CD4-positive, alpha-beta T cell (primary cell): Measurements from ENCODE around the gene C3orf52. TPM values are rescaled to one million over a fixed set of nuclear protein-coding genes. Genes with fewer than 3 reads are reported as not detected.

Experiments used
- ATAC-seq: fragments of 200-7000 bp; cut with Tn5 transposase; one replicate; pipeline ENCODE4 v1.10.0; 2022; ENCODE audit warnings: mild to moderate bottlenecking; ENCODE audit not compliant: poor library complexity
- CTCF ChIA-PET: fragments of 350-600 bp; sonication (Branson Sonifier 250); formaldehyde crosslinking; loops from one replicate; lab custom pipeline; 2021; ENCODE audit warnings: antibody characterized with exemption, inconsistent platforms; lab: Charles Lee
- POLR2A ChIA-PET: fragments of 350-600 bp; sonication (Branson Sonifier 250); formaldehyde crosslinking; loops from one replicate; lab custom pipeline; 2021; ENCODE audit warnings: antibody characterized with exemption, inconsistent platforms; lab: Charles Lee
- DNase-seq, 14 experiments: peaks; one replicate each; pipeline ENCODE4 v3.0.0-alpha.2; 2013 to 2020; ENCODE audit warnings: mixed read lengths in 2 of 14
- H3K27ac ChIP-seq, 2 donors: one replicate each; pipeline versions ENCODE4 v1.5.1 to v1.7.0; 2013; ENCODE audit warnings: low read length in 2 of 2, low read depth in 1 of 2, mild to moderate bottlenecking in 1 of 2
- H3K27me3 ChIP-seq, 2 experiments: 1 replicate in 1 of 2; 2 replicates in 1 of 2; pipeline versions ENCODE4 v1.6.1 to v1.7.0; 2013; ENCODE audit warnings: low read length in 2 of 2, control low read depth in 1 of 2, mild to moderate bottlenecking in 1 of 2, moderate library complexity in 1 of 2; ENCODE audit not compliant: insufficient read depth in 2 of 2, control insufficient read depth in 1 of 2
- H3K36me3 ChIP-seq: one replicate; pipeline ENCODE4 v1.6.1; 2013; ENCODE audit warnings: low read length, control low read depth; ENCODE audit not compliant: insufficient read depth
- H3K4me1 ChIP-seq: one replicate; pipeline ENCODE4 v1.6.1; 2013; ENCODE audit warnings: low read length, control low read depth; ENCODE audit not compliant: insufficient read depth
- H3K4me3 ChIP-seq: one replicate; pipeline ENCODE4 v1.5.1; 2013; ENCODE audit warnings: mild to moderate bottlenecking, low read length, moderate library complexity
- H3K9me3 ChIP-seq, 2 experiments: 1 replicate in 1 of 2; 2 replicates in 1 of 2; pipeline versions ENCODE4 v1.6.1 to v1.7.0; 2013; ENCODE audit warnings: low read length in 2 of 2, mild to moderate bottlenecking in 2 of 2, control low read depth in 1 of 2, moderate library complexity in 1 of 2; ENCODE audit not compliant: control insufficient read depth in 1 of 2, insufficient read depth in 1 of 2
- H3K27ac Mint-ChIP-seq: one replicate; pipeline ENCODE4 v1.8.0; 2020; ENCODE audit warnings: mixed read lengths
- H3K27me3 Mint-ChIP-seq: one replicate; pipeline ENCODE4 v1.8.0; 2021; ENCODE audit warnings: mixed read lengths
- H3K36me3 Mint-ChIP-seq: one replicate; pipeline ENCODE4 v1.8.0; 2021; ENCODE audit warnings: low read depth, mixed read lengths
- H3K4me1 Mint-ChIP-seq: one replicate; pipeline ENCODE4 v1.8.0; 2021; ENCODE audit warnings: low read depth, mixed read lengths
- H3K4me3 Mint-ChIP-seq: one replicate; pipeline ENCODE4 v1.8.0; 2020; ENCODE audit warnings: mild to moderate bottlenecking, mixed read lengths
- H3K9me3 Mint-ChIP-seq: one replicate; pipeline ENCODE4 v1.8.0; 2020; ENCODE audit warnings: mixed read lengths
- intact Hi-C, 2 experiments: fragments of 100-400 bp; cut with DNase I in 1 of 2; cut with micrococcal nuclease in 1 of 2; formaldehyde crosslinking; loops; one replicate each; pipeline versions ENCODE4 v1.15.1 to v1.9.0; 2023 to 2025; cut with DNase I, micrococcal nuclease
- total RNA-seq, 174 experiments: library from RNA in 2 of 174; stranded (reverse) in 2 of 174; gene quantifications; one replicate each; pipeline ENCODE4 v1.2.3 and lab custom pipeline; 2021 to 2026
- TF ChIP-seq, protein P1 (sequence below): fragments of 200-600 bp; IDR thresholded peaks from one replicate; pipeline ENCODE4 v1.8.0; 2022; ENCODE audit warnings: antibody characterized with exemption, mild to moderate bottlenecking

The C3orf52 gene
- total RNA-seq, 2 experiments from 2014 or later: 1.6 to 2.7 TPM

DNA sequence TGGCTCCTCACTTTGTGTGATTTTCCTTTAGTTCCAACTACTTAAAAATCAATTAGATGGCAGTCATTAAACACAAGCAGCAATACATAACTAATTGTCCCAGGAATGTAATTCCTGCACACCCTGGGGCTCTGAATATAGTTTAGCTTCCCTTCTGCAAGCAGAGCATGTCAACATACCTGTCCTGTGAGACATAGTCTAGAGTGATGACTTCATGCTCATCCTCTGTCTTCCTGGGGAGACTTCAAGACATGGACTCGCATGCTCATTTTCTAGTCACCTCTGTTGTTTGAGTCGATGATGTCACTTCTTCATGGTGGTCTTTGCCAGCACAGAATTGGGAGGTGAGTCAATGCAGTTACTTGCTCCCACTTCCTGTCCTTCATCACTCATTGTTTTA lies 15.7 kb downstream of the C3orf52 start:
- ChIA-PET POLR2A (no interaction called here), CTCF (no interaction called here)
- no peaks in the 10 kb centered on the region for H3K4me1 Mint-ChIP-seq
- Histone ChIP-seq H3K27ac (no peak overlapping the region), H3K27me3 (no peaks in the 10 kb centered on the region), H3K4me3 (no peak overlapping the region), H3K9me3 (no peaks in the 10 kb centered on the region), H3K36me3 (no peaks in the 10 kb centered on the region), H3K4me1 (no peaks in the 10 kb centered on the region)
- no peak for ATAC-seq
- H3K9me3 Mint-ChIP-seq: no peaks in the 10 kb centered on the region
- TF ChIP-seq, protein P1, sequence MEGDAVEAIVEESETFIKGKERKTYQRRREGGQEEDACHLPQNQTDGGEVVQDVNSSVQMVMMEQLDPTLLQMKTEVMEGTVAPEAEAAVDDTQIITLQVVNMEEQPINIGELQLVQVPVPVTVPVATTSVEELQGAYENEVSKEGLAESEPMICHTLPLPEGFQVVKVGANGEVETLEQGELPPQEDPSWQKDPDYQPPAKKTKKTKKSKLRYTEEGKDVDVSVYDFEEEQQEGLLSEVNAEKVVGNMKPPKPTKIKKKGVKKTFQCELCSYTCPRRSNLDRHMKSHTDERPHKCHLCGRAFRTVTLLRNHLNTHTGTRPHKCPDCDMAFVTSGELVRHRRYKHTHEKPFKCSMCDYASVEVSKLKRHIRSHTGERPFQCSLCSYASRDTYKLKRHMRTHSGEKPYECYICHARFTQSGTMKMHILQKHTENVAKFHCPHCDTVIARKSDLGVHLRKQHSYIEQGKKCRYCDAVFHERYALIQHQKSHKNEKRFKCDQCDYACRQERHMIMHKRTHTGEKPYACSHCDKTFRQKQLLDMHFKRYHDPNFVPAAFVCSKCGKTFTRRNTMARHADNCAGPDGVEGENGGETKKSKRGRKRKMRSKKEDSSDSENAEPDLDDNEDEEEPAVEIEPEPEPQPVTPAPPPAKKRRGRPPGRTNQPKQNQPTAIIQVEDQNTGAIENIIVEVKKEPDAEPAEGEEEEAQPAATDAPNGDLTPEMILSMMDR: no peak
- no peaks in the 10 kb centered on the region for H3K27me3 Mint-ChIP-seq
- no peak overlapping the region for H3K4me3 Mint-ChIP-seq
- DNase-seq: no peak
- intact Hi-C loops: no loop called here
- H3K36me3 Mint-ChIP-seq: no peaks in the 10 kb centered on the region
- no peak overlapping the region for H3K27ac Mint-ChIP-seq

DNA sequence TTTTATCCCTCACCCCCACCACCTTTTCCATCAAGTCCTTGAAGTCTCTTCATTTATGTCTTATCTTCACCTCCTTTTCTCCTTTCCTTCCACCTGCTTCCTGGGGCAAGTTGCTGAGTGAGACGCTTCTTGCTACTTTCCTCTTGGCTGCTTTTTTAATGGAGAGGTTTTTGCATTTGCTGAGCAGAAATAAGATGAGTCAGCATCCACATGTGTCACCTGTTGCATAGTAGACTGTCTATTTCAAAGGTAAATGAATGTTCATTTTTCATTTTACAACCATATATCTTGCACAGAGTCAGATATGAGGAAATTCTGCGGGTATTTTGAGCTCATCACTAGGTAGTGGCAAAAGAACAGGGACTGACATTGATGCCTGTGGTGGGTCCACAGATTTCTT lies 18.6 kb downstream of the C3orf52 start:
- H3K4me1 Mint-ChIP-seq: no peaks in the 10 kb centered on the region
- Histone ChIP-seq H3K27ac (no peak overlapping the region), H3K4me3 (no peak overlapping the region), H3K36me3 (no peaks in the 10 kb centered on the region), H3K9me3 (no peaks in the 10 kb centered on the region), H3K27me3 (no peaks in the 10 kb centered on the region), H3K4me1 (no peaks in the 10 kb centered on the region)
- ATAC-seq (no peak), DNase-seq (no peak)
- no peak overlapping the region for H3K4me3 Mint-ChIP-seq
- no peaks in the 10 kb centered on the region for H3K27me3 Mint-ChIP-seq
- TF ChIP-seq, protein P1: no peak
- ChIA-PET POLR2A (no interaction called here), CTCF (interaction anchor here (1.3 kb wide), 1 partner anchor 189 kb away, joined by 3 read pairs; the partner anchor contains the start of gene SLC9C1)
- H3K27ac Mint-ChIP-seq: no peak overlapping the region
- H3K36me3 Mint-ChIP-seq: peaks cover 5% of the 10 kb centered on the region
- H3K9me3 Mint-ChIP-seq: no peaks in the 10 kb centered on the region
- intact Hi-C loops: no loop called here

DNA sequence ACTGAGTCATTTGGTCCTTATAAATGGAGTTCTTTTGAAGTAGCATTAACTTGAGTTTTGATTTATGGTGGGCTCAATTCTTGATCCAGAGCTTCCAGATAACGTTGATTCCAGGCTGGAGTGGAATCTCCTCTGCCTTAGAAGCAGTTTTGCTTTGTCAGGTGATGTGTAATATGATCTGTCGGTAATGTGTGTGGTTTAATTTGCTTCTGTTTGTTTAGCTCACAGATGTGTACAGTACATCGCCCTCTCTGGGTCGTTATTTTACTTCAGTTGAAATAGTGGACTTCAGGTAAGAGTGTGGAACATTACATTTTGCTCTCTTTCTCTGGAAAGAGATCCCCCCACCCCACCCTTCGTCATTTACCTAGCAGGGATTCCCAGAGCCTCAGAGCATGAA lies 23.1 kb downstream of the C3orf52 start:
- Histone ChIP-seq H3K27ac (no peak overlapping the region), H3K36me3 (no peaks in the 10 kb centered on the region), H3K9me3 (no peaks in the 10 kb centered on the region), H3K4me3 (no peak overlapping the region), H3K27me3 (no peaks in the 10 kb centered on the region), H3K4me1 (peaks cover 4% of the 10 kb centered on the region)
- POLR2A ChIA-PET: no interaction called here
- Mint-ChIP-seq H3K27ac (no peak overlapping the region), H3K4me3 (no peak overlapping the region), H3K36me3 (peaks cover 5% of the 10 kb centered on the region), H3K27me3 (no peaks in the 10 kb centered on the region), H3K4me1 (peaks cover 6% of the 10 kb centered on the region), H3K9me3 (no peaks in the 10 kb centered on the region)
- no peak for DNase-seq
- CTCF ChIA-PET: no interaction called here
- intact Hi-C loops: no loop called here
- ATAC-seq: no peak
- TF ChIP-seq, protein P1: no peak
